A549 (cell line): ENCODE measurements around the gene NID1.

Experiments used
- POLR2A ChIP-seq: IDR thresholded peaks from 2 replicates; pipeline ENCODE4 v1.6.1; 2012; ENCODE audit warnings: mild to moderate bottlenecking, low read length
- ZFP36 ChIP-seq: fragments of 450-650 bp; IDR thresholded peaks from 2 replicates; pipeline ENCODE4 v1.6.1; 2014; ENCODE audit warnings: borderline replicate concordance; ENCODE audit not compliant: partially characterized antibody

DNA sequence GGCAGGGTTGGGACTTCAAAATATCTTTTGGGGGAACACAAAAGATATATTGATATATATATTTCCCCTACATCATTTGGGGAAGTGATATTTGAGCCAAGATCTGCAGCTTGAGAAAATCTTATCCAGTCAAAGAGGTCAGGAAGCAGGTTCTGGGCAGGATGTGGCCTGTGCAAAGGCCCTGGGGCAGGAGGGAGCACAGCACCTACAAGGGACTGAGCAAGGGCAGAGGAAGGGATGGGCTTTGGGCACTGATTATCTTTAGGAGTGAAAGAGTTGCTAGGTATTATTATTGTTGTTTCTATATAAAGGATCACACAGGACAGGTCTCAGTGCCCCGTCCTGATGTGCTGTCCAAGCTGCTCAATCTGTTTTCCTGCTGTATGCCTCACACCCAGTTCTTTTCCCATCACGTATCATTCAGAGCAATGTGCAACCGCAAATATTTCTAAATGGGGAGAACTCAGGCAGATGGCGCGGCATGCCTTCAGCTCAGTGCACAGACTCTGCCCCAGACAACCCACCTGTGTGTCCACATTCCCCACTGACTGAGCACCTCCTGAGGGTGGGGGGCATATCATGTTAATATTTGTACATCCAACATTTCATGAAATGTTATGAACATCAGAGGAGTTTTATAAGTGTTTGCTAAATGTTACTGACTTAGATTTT, 49.3 kb upstream of the NID1 start:
- no peak for TF ChIP-seq ZFP36
- no peak for TF ChIP-seq POLR2A
